Measurements from ENCODE around the gene PPM1K.

GRCh38 chr4:88242144-88242543 is 42.2 kb downstream of the PPM1K start:
- no peak for TF ChIP-seq EZH2 (IDR thresholded peaks at IDR 0.05; ENCODE audit: borderline replicate concordance, low read length)
- TF ChIP-seq, protein P1, sequence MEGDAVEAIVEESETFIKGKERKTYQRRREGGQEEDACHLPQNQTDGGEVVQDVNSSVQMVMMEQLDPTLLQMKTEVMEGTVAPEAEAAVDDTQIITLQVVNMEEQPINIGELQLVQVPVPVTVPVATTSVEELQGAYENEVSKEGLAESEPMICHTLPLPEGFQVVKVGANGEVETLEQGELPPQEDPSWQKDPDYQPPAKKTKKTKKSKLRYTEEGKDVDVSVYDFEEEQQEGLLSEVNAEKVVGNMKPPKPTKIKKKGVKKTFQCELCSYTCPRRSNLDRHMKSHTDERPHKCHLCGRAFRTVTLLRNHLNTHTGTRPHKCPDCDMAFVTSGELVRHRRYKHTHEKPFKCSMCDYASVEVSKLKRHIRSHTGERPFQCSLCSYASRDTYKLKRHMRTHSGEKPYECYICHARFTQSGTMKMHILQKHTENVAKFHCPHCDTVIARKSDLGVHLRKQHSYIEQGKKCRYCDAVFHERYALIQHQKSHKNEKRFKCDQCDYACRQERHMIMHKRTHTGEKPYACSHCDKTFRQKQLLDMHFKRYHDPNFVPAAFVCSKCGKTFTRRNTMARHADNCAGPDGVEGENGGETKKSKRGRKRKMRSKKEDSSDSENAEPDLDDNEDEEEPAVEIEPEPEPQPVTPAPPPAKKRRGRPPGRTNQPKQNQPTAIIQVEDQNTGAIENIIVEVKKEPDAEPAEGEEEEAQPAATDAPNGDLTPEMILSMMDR (IDR thresholded peaks at IDR 0.05; ENCODE audit: low read length) = no peak
